ENCODE measurements around the gene ENTPD8. TPM values are rescaled to one million over a fixed set of nuclear protein-coding genes. Genes with fewer than 3 reads are reported as not detected.

The ENTPD8 gene
- total and polyA plus RNA-seq, 2 donors (not counting 1 experiment from before 2014, with no cell fraction given), result under 0.01 TPM; not detected in 1

DNA sequence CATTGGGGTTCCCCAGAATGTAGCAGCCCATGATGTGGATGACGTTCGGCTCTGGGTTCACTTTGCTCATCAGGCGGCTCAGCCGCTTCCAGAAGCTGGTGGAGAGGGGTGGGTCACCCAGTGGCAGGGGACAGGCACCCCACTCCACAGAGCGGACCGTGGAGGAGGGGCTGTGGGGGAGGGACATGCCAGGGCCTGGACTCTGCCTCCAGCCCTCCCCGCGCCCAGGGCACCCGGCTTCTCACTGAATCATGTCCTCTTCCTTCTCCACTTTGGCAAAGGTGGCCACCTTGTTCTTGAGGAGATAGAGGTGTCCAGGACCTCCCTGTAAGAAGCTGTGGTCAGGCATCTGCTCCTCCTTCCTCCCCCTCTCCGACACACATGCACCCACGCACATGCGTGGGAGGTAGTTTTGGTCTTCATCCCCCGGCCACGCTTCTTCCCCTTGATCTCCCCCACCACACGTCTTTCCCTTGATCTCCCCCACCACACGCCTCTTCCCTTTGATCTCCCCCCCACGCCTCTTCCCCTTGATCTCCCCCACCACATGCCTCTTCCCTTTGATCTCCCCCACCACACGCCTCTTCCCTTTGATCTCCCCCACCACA lies 8.9 kb upstream of the ENTPD8 start:
- no peak for DNase-seq (ENCODE audit: low read depth in 2 of 2)
- Histone ChIP-seq H3K27ac (ENCODE audit: insufficient read depth, low read length) (no peak overlapping the region), H3K36me3 (ENCODE audit: control insufficient read depth, insufficient read depth, low read length) (peaks cover 11% of the 10 kb centered on the region), H3K9ac (ENCODE audit: insufficient read depth, low read length) (no peak overlapping the region), H3K27me3 (ENCODE audit: control insufficient read depth, insufficient read depth, low read length) (no peaks in the 10 kb centered on the region), H3K79me2 (ENCODE audit: control insufficient read depth, insufficient read depth, low read length) (no peaks in the 10 kb centered on the region), H4K20me1 (ENCODE audit: control insufficient read depth, extremely low read depth, insufficient read depth, low read length) (no peaks in the 10 kb centered on the region), H3K9me3 (ENCODE audit: control insufficient read depth, insufficient read depth, low read depth, low read length) (no peaks in the 10 kb centered on the region), H2AFZ (ENCODE audit: low read length) (no peak overlapping the region), H3K4me1 (ENCODE audit: control insufficient read depth, extremely low read depth, insufficient read depth, low read length) (peaks cover 2% of the 10 kb centered on the region), H3K4me2 (ENCODE audit: extremely low read depth, insufficient read depth, low read length) (no peak overlapping the region), H3K4me3 (replicated peaks in 1 of 4; ENCODE audit: control extremely low read depth in 1 of 4, insufficient read depth in 1 of 4, low read depth in 3 of 4, low read length in 4 of 4) (no peak overlapping the region)
- TF ChIP-seq CTCF (conservative IDR thresholded peaks at IDR 0.05 in 1 of 2, IDR thresholded peaks at IDR 0.05 in 1 of 2; ENCODE audit: low read depth in 1 of 2, low read length in 2 of 2), result no peak
- no peak for TF ChIP-seq EZH2 (IDR thresholded peaks at IDR 0.05; ENCODE audit: low read length, missing control alignments)

GRCh38 chr9:137449081-137449844 lies 8.1 kb upstream of the ENTPD8 start:
- H3K27me3 ChIP-seq (ENCODE audit: control insufficient read depth, insufficient read depth, low read length), result no peaks in the 10 kb centered on the region

More at GRCh38 chr9:137449081-137449844, 8.1 kb upstream of the ENTPD8 start:
- no peak overlapping the region for H2AFZ ChIP-seq (ENCODE audit: low read length)
- no peak overlapping the region for H3K4me2 ChIP-seq (ENCODE audit: extremely low read depth, insufficient read depth, low read length)
- H3K4me1 ChIP-seq (ENCODE audit: control insufficient read depth, extremely low read depth, insufficient read depth, low read length), result peaks cover 2% of the 10 kb centered on the region
- no peak overlapping the region for H3K9ac ChIP-seq (ENCODE audit: insufficient read depth, low read length)
- H3K79me2 ChIP-seq (ENCODE audit: control insufficient read depth, insufficient read depth, low read length), result no peaks in the 10 kb centered on the region
- no peak overlapping the region for H3K27ac ChIP-seq (ENCODE audit: insufficient read depth, low read length)
- TF ChIP-seq EZH2 (IDR thresholded peaks at IDR 0.05; ENCODE audit: low read length, missing control alignments) (no peak), CTCF (conservative IDR thresholded peaks at IDR 0.05 in 1 of 2, IDR thresholded peaks at IDR 0.05 in 1 of 2; ENCODE audit: low read depth in 1 of 2, low read length in 2 of 2) (no peak)
- no peaks in the 10 kb centered on the region for H3K9me3 ChIP-seq (ENCODE audit: control insufficient read depth, insufficient read depth, low read depth, low read length)
- no peaks in the 10 kb centered on the region for H4K20me1 ChIP-seq (ENCODE audit: control insufficient read depth, extremely low read depth, insufficient read depth, low read length)
- no peak overlapping the region for H3K4me3 ChIP-seq (replicated peaks in 1 of 4; ENCODE audit: control extremely low read depth in 1 of 4, insufficient read depth in 1 of 4, low read depth in 3 of 4, low read length in 4 of 4)
- DNase-seq (ENCODE audit: low read depth in 2 of 2), result no peak
- peaks cover 8% of the 10 kb centered on the region for H3K36me3 ChIP-seq (ENCODE audit: control insufficient read depth, insufficient read depth, low read length)

Data from fibroblast of lung (primary cell).